K562 (cell line): ENCODE measurements around the gene SGO1. TPM values are rescaled to one million over a fixed set of nuclear protein-coding genes. Genes with fewer than 3 reads are reported as not detected.

Experiments used
- COPS2 ChIP-seq: fragments of 450-650 bp; conservative IDR thresholded peaks from 2 replicates; pipeline ENCODE4 v1.6.1; 2016; ENCODE audit warnings: mild to moderate bottlenecking, moderate library complexity
- NCOA1 ChIP-seq: fragments of 450-650 bp; IDR thresholded peaks from 2 replicates; pipeline ENCODE4 v1.6.1; 2016; ENCODE audit warnings: low read depth
- NCOA2 ChIP-seq, 2 experiments: fragments of 450-650 bp; IDR thresholded peaks; 2 replicates each; pipeline ENCODE4 v1.6.1; 2018; ENCODE audit warnings: mild to moderate bottlenecking in 2 of 2, moderate library complexity in 1 of 2; ENCODE audit not compliant: partially characterized antibody in 2 of 2
- NCOA6 ChIP-seq: fragments of 450-650 bp; IDR thresholded peaks from 2 replicates; pipeline ENCODE4 v1.6.1; 2017; ENCODE audit warnings: mild to moderate bottlenecking
- NFRKB ChIP-seq: fragments of 450-650 bp; IDR thresholded peaks from 2 replicates; pipeline ENCODE4 v1.6.1; 2016; ENCODE audit warnings: low read depth
- PKNOX1 ChIP-seq: fragments of 450-650 bp; IDR thresholded peaks from 2 replicates; pipeline ENCODE4 v1.6.1; 2016
- PTRF ChIP-seq: fragments of 450-650 bp; IDR thresholded peaks from 2 replicates; pipeline ENCODE4 v1.6.1; 2016; ENCODE audit warnings: mild to moderate bottlenecking, missing genetic modification characterization, missing compliant biosample characterization
- TCF7L2 ChIP-seq: fragments of 150-350 bp; IDR thresholded peaks from 2 replicates; pipeline ENCODE4 v1.6.1; 2016; ENCODE audit warnings: low read depth, mild to moderate bottlenecking, low read length, moderate library complexity
- THRA ChIP-seq: fragments of 450-650 bp; IDR thresholded peaks from 2 replicates; pipeline ENCODE4 v1.6.1; 2017; ENCODE audit warnings: mild to moderate bottlenecking, moderate library complexity
- ZBTB26 ChIP-seq: fragments of 450-650 bp; formaldehyde crosslinking; IDR thresholded peaks from 2 replicates; pipeline ENCODE4 v1.4.0; 2022; ENCODE audit warnings: missing genetic modification characterization
- ZBTB49 ChIP-seq: sonication (generic); formaldehyde crosslinking; IDR thresholded peaks from 2 replicates; pipeline ENCODE4 v1.8.0; 2022; ENCODE audit warnings: missing genetic modification reagents, mild to moderate bottlenecking, borderline replicate concordance
- ZFP1 ChIP-seq: fragments of 450-650 bp; formaldehyde crosslinking; IDR thresholded peaks from 2 replicates; pipeline ENCODE4 v1.4.0; 2020; ENCODE audit warnings: mild to moderate bottlenecking, mixed read lengths
- ZKSCAN1 ChIP-seq: fragments of 150-350 bp; IDR thresholded peaks from 2 replicates; pipeline ENCODE4 v1.6.1; 2016; ENCODE audit warnings: low read depth, low read length
- ZNF444 ChIP-seq: fragments of 250-450 bp; sonication (Bioruptor Pico); IDR thresholded peaks from 2 replicates; pipeline ENCODE4 v1.4.0; 2020; ENCODE audit warnings: mild to moderate bottlenecking, moderate library complexity
- polyA plus RNA-seq, 8 experiments: library from polyadenylated mRNA; depleted of rRNA in 4 of 8; stranded (reverse) in 5 of 8; unstranded in 3 of 8; fragments of >200 nt; fragmentation: Nextera tagmentation in 2 of 8; fragmentation: Illumina TruSeq in 1 of 8; extraction: Ambion mirVana in 2 of 8; extraction: Trizol in 1 of 8; gene quantifications; 2 replicates each; pipeline versions ENCODE4 v1.2.1 to v1.2.3, GENCODE V29; 2011 to 2014; ENCODE audit warnings: inconsistent platforms in 1 of 8, missing spikeins in 1 of 8
- total RNA-seq, 7 experiments: library from RNA; depleted of rRNA in 6 of 7; stranded (reverse); fragments of >200 nt in 6 of 7; fragmentation: Illumina TruSeq in 2 of 7; extraction: Trizol in 2 of 7; gene quantifications; 2 replicates each; pipeline versions ENCODE4 v1.2.1 to v1.2.3, GENCODE V29; 2011 to 2021; ENCODE audit warnings: low replicate concordance in 1 of 7
- TF ChIP-seq, protein P1 (sequence below): fragments of 200-800 bp; sonication (Bioruptor generic); IDR thresholded peaks from 2 replicates; pipeline ENCODE4 v1.6.1; 2017; ENCODE audit warnings: missing genetic modification characterization, missing compliant biosample characterization
- TF ChIP-seq, protein P2 (sequence below): fragments of 450-650 bp; IDR thresholded peaks from 2 replicates; pipeline ENCODE4 v1.6.1; 2016; ENCODE audit warnings: mild to moderate bottlenecking
- TF ChIP-seq, protein P3 (sequence below): IDR thresholded peaks from 2 replicates; pipeline ENCODE4 v1.6.1; 2016; ENCODE audit warnings: missing genetic modification characterization, missing compliant biosample characterization

The SGO1 gene
- total and polyA plus RNA-seq, 9 of the 15 experiments (the other 6 are each of a cell fraction or from before 2014, with no cell fraction given), result 13.7 to 57.3 (median 28.2) TPM

- TF ChIP-seq NCOA2 (IDR thresholded peaks at IDR 0.05; ENCODE audit: partially characterized antibody in 2 of 2), result no peak
- TF ChIP-seq NCOA6, result no peak
- no peak for TF ChIP-seq TCF7L2
- TF ChIP-seq COPS2, result no peak
- no peak for TF ChIP-seq NCOA1
- no peak for TF ChIP-seq ZFP1 (CRISPR knock-in tag)
- TF ChIP-seq, protein P1, sequence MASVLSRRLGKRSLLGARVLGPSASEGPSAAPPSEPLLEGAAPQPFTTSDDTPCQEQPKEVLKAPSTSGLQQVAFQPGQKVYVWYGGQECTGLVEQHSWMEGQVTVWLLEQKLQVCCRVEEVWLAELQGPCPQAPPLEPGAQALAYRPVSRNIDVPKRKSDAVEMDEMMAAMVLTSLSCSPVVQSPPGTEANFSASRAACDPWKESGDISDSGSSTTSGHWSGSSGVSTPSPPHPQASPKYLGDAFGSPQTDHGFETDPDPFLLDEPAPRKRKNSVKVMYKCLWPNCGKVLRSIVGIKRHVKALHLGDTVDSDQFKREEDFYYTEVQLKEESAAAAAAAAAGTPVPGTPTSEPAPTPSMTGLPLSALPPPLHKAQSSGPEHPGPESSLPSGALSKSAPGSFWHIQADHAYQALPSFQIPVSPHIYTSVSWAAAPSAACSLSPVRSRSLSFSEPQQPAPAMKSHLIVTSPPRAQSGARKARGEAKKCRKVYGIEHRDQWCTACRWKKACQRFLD (CRISPR knock-in tag), result no peak; the same call in 1 of the 2 replicates
- TF ChIP-seq NFRKB, result no peak
- TF ChIP-seq ZBTB26 (CRISPR knock-in tag), result no peak
- TF ChIP-seq ZKSCAN1, result no peak
- TF ChIP-seq THRA, result no peak
- TF ChIP-seq ZNF444, result no peak
- TF ChIP-seq, protein P2, sequence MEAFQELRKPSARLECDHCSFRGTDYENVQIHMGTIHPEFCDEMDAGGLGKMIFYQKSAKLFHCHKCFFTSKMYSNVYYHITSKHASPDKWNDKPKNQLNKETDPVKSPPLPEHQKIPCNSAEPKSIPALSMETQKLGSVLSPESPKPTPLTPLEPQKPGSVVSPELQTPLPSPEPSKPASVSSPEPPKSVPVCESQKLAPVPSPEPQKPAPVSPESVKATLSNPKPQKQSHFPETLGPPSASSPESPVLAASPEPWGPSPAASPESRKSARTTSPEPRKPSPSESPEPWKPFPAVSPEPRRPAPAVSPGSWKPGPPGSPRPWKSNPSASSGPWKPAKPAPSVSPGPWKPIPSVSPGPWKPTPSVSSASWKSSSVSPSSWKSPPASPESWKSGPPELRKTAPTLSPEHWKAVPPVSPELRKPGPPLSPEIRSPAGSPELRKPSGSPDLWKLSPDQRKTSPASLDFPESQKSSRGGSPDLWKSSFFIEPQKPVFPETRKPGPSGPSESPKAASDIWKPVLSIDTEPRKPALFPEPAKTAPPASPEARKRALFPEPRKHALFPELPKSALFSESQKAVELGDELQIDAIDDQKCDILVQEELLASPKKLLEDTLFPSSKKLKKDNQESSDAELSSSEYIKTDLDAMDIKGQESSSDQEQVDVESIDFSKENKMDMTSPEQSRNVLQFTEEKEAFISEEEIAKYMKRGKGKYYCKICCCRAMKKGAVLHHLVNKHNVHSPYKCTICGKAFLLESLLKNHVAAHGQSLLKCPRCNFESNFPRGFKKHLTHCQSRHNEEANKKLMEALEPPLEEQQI, result no peak
- TF ChIP-seq ZBTB49, result 0 out of 2 replicates have a peak, but pooled peaks have one; percentile 27
- no peak for TF ChIP-seq PTRF (tag)
- TF ChIP-seq, protein P3, sequence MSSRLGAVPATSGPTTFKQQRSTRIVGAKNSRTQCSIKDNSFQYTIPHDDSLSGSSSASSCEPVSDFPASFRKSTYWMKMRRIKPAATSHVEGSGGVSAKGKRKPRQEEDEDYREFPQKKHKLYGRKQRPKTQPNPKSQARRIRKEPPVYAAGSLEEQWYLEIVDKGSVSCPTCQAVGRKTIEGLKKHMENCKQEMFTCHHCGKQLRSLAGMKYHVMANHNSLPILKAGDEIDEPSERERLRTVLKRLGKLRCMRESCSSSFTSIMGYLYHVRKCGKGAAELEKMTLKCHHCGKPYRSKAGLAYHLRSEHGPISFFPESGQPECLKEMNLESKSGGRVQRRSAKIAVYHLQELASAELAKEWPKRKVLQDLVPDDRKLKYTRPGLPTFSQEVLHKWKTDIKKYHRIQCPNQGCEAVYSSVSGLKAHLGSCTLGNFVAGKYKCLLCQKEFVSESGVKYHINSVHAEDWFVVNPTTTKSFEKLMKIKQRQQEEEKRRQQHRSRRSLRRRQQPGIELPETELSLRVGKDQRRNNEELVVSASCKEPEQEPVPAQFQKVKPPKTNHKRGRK (tag), result no peak
- no peak for TF ChIP-seq PKNOX1
Measured at GRCh38 chr3:20186600-20187004, 596 bp upstream of the SGO1 start (continued).
